WI38 (cell line): ENCODE data around the gene UBAP2L.

ENCODE experiments used
- H3K4me3 ChIP-seq: 2 replicates; pipeline ENCODE4 v1.5.1; 2011; ENCODE audit warnings: low read depth, mild to moderate bottlenecking, control low read depth, low read length
- CTCF ChIP-seq: IDR thresholded peaks from 2 replicates; pipeline ENCODE4 v1.5.1; 2012; ENCODE audit warnings: low read depth, mild to moderate bottlenecking, control low read depth, low read length

Gene UBAP2L

GRCh38 chr1:154258784-154259183, 38.0 kb downstream of the UBAP2L start:
- TF ChIP-seq CTCF: no peak
- no peak overlapping the region for H3K4me3 ChIP-seq

GRCh38 chr1:154260127-154260526, 39.4 kb downstream of the UBAP2L start:
- no peak overlapping the region for H3K4me3 ChIP-seq
- no peak for TF ChIP-seq CTCF

- no peak overlapping the region for H3K4me3 ChIP-seq
- no peak for TF ChIP-seq CTCF
These were observed 42.9 kb downstream of the UBAP2L start for GRCh38 chr1:154263465-154264332.

GRCh38 chr1:154264454-154264853, 43.7 kb downstream of the UBAP2L start:
- TF ChIP-seq CTCF: no peak
- H3K4me3 ChIP-seq: no peak overlapping the region

- no peak for TF ChIP-seq CTCF
- no peak overlapping the region for H3K4me3 ChIP-seq
These were observed 44.8 kb downstream of the UBAP2L start for GRCh38 chr1:154265586-154265985.

- TF ChIP-seq CTCF: no peak
- no peak overlapping the region for H3K4me3 ChIP-seq
These were observed 50.1 kb downstream of the UBAP2L start for GRCh38 chr1:154270833-154271232.

- H3K4me3 ChIP-seq: peak within 1 kb of the TSS; percentile 84
- TF ChIP-seq CTCF: peak; percentile 75
These were observed 51.7 kb downstream of the UBAP2L start, which contains the start of gene HAX1 for GRCh38 chr1:154272217-154272998. Gene HAX1, plus strand, starts transcription at chr1:154272629. Its CDS starts 95 bp downstream, at chr1:154272724.
